AG04449 (cell line): ENCODE results near the gene TRIOBP.

ENCODE experiments used
- CTCF ChIA-PET: fragments of 350-600 bp; formaldehyde crosslinking; extraction: SDS; loops from one replicate; lab custom pipeline; 2021; ENCODE audit warnings: antibody characterized with exemption; lab: Yijun Ruan, JAX
- POLR2A ChIA-PET: fragments of 400-600, 350-600 bp; formaldehyde crosslinking; extraction: SDS; loops from one replicate; lab custom pipeline; 2020; ENCODE audit warnings: antibody characterized with exemption, inconsistent platforms; lab: Yijun Ruan, JAX
- DNase-seq: peaks from one replicate; pipeline ENCODE4 v3.0.0-alpha.2; 2010; ENCODE audit warnings: low read depth, low spot score
- H3K4me3 ChIP-seq: 2 replicates; pipeline ENCODE4 v1.5.1; 2011; ENCODE audit warnings: low read depth, mild to moderate bottlenecking, control low read depth, low read length
- TF ChIP-seq, protein P1 (sequence below): IDR thresholded peaks from one replicate; pipeline ENCODE4 v1.5.1; 2011; ENCODE audit warnings: mild to moderate bottlenecking, moderate library complexity, low read length, control low read depth, inconsistent platforms; ENCODE audit not compliant: insufficient read depth; ENCODE audit errors: missing control alignments

TRIOBP gene

DNA sequence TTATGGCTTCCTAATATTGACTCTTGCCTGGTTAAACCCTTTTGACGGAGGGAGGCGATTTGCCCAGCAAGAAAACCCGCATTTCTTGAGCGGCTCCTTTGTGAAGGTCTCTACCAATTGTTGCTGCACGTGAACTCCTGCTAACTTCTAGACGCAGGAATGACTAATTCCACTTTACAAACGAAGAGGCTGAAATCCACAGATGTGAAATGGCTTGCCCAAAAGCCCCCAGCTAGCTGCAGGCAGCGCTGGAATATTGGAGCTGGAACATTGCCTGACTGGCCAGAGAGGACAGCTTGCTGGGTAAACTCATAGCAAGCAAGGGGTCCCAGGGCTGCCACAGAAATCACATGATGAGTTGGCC lies 111.4 kb downstream of the TRIOBP start:
- TF ChIP-seq, protein P1, sequence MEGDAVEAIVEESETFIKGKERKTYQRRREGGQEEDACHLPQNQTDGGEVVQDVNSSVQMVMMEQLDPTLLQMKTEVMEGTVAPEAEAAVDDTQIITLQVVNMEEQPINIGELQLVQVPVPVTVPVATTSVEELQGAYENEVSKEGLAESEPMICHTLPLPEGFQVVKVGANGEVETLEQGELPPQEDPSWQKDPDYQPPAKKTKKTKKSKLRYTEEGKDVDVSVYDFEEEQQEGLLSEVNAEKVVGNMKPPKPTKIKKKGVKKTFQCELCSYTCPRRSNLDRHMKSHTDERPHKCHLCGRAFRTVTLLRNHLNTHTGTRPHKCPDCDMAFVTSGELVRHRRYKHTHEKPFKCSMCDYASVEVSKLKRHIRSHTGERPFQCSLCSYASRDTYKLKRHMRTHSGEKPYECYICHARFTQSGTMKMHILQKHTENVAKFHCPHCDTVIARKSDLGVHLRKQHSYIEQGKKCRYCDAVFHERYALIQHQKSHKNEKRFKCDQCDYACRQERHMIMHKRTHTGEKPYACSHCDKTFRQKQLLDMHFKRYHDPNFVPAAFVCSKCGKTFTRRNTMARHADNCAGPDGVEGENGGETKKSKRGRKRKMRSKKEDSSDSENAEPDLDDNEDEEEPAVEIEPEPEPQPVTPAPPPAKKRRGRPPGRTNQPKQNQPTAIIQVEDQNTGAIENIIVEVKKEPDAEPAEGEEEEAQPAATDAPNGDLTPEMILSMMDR: no peak
- no peak for DNase-seq
- peak overlapping the region; percentile 88 for H3K4me3 ChIP-seq
- ChIA-PET POLR2A (interaction anchor here (0.6 to 1.8 kb wide), 5 partner anchors 10 to 234 kb away, joined by 3 to 5 read pairs (median 4); partner anchors contain the start of gene ANKRD54), CTCF (interaction anchor here (1.3 to 4.4 kb wide), 6 partner anchors 8 to 201 kb away, joined by 3 to 92 read pairs (median 14); no protein-coding TSS in a partner anchor)

DNA sequence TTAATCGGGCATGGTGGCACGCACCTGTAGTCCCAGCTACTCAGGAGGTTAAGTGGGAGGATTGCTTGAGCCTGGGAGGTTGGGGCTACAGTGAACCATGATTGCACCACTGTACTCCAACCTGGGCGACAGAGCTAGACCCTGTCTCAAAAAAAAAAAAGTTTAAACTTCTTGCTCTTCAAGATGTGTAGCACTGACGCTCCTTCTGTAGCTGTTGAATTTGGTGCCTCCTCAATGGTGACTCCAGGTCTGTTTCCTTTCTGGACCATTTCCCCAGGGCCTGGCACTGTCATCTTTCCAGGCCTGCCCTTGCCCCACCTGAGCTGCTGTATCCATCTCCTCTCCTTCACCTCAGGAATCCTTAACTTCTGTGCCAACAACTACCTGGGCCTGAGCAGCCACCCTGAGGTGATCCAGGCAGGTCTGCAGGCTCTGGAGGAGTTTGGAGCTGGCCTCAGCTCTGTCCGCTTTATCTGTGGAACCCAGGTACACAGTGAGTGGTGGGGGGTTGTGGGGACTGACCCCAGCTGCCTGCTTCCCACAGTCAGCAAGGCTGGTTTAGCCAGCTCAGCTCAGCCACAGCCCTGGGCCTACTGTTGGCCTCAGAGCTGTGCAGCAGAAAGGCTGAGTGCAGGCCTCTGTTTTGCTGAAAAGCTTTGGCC lies 113.0 kb downstream of the TRIOBP start:
- CTCF ChIA-PET: interaction anchor here (1.2 to 4.4 kb wide), 4 partner anchors 9 to 166 kb away, joined by 4 to 92 read pairs (median 22); no protein-coding TSS in a partner anchor
- no peak for DNase-seq
- H3K4me3 ChIP-seq: no peak overlapping the region
- POLR2A ChIA-PET: interaction anchor here (0.9 to 1.1 kb wide), 2 partner anchors 34 to 185 kb away, joined by 3 read pairs; partner anchors contain the start of gene ANKRD54
- TF ChIP-seq, protein P1: no peak

DNA sequence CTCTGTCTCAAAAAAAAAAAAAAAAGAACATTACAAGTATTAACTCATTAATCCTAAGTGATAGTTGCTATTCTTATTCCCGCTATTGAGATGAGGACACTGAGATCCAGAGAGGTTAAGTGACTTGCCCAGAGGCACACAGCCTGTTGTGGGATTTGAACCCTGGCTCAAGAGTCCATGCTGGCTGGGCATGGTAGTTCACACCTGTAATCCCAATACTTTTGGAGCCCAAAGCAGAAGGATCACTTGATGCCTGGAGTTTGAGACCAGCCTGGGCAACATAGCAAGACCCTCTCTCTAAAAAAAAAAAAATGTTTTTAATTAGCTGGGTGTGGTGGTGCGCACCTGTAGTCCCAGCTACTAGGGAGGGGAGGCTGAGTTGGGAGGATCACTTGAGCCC lies 115.0 kb downstream of the TRIOBP start:
- H3K4me3 ChIP-seq: no peak overlapping the region
- TF ChIP-seq, protein P1: no peak
- POLR2A ChIA-PET: no interaction called here
- no peak for DNase-seq
- CTCF ChIA-PET: interaction anchor here (0.7 to 9.2 kb wide), 2 partner anchors 52 to 154 kb away, joined by 3 to 223 read pairs; no protein-coding TSS in a partner anchor

DNA sequence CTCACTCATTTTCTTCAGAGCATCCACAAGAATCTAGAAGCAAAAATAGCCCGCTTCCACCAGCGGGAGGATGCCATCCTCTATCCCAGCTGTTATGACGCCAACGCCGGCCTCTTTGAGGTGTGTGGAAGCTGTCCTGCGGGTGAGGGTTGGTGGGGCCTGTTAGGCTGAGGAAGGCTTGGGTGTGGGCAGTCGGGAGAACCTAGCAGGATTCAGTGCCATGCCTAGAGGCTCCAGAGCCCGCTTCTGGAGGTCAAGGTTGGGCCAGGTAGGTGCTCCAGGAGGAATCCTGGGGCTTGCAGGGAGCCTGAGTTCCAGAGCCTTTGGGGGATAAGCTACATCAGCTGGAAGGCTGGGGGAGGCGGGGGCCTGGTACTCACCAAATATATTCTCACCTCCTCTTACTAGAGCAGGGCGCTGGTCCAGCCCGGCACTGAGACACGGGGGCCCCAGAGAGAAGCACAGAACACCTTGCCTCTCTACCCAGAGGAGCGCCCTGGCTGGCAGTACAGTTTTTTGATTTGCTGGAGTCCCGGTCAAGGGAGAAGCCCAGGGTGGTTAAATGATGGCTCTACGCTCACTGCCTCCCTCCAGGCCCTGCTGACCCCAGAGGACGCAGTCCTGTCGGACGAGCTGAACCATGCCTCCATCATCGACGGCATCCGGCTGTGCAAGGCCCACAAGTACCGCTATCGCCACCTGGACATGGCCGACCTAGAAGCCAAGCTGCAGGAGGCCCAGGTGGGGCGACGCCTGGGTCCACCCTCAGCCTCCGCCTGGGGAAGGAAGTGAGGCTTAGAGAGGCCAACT lies 116.2 kb downstream of the TRIOBP start:
- DNase-seq: no peak
- H3K4me3 ChIP-seq: no peak overlapping the region
- ChIA-PET POLR2A (no interaction called here), CTCF (interaction anchor here (1.0 to 9.2 kb wide), 2 partner anchors 51 to 542 kb away, joined by 3 to 223 read pairs; no protein-coding TSS in a partner anchor)
- TF ChIP-seq, protein P1: no peak

DNA sequence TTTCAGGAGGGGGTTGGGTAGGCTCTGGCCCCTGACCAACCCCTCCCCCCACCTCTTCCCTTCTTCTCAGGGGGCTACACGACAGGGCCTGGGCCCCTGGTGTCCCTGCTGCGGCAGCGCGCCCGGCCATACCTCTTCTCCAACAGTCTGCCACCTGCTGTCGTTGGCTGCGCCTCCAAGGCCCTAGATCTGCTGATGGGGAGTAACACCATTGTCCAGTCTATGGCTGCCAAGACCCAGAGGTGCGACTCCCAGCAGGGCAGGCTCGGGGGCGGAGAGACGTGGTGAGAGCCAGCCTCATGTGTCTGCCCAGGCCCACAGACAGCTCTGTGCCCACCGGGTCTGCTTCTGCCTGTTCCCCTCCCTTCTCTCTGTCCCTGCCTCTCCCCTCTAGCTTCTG lies 118.7 kb downstream of the TRIOBP start:
- CTCF ChIA-PET: interaction anchor here (0.9 to 9.2 kb wide), 8 partner anchors 8 to 172 kb away, joined by 3 to 223 read pairs (median 10); partner anchors contain the start of genes EIF3L and GCAT
- POLR2A ChIA-PET: no interaction called here
- no peak overlapping the region for H3K4me3 ChIP-seq
- TF ChIP-seq, protein P1: no peak
- DNase-seq: no peak
